ENCODE measurements around the gene SMOC1. TPM values are rescaled to one million over a fixed set of nuclear protein-coding genes. Genes with fewer than 3 reads are reported as not detected.

The SMOC1 gene
- total RNA-seq, 6 experiments from 2014 or later = not detected

DNA sequence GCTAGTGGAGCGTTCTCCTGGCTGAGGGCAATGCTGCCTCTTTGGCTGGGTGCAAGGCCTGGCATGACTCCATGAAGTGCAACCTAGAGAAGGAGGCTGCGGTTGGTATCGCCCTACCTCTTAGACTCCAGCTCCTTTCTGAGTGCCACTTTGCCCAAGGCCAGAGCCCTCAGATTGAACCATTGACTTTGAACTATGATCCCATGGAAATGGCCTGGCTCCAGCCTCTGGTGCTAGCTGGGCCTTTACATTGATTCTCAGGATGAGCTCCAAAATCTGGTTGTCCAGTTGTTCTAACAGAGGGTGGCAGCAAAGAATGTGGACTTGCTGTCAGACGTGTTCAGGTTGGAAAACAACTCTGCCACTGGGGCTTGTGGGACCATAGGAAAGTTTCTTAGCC lies 16.1 kb upstream of the SMOC1 start:
- no peaks in the 10 kb centered on the region for H3K36me3 Mint-ChIP-seq (ENCODE audit: low read depth)
- H3K27me3 Mint-ChIP-seq (ENCODE audit: insufficient read depth) = peaks cover 13% of the 10 kb centered on the region
- H3K4me3 Mint-ChIP-seq = no peak overlapping the region
- no peak for TF ChIP-seq CTCF (IDR thresholded peaks at IDR 0.05)
- no peak for DNase-seq
- no peak overlapping the region for H3K27ac Mint-ChIP-seq
- no peaks in the 10 kb centered on the region for H3K4me1 Mint-ChIP-seq (ENCODE audit: low read depth)
- H3K9me3 Mint-ChIP-seq = peaks cover 14% of the 10 kb centered on the region

DNA sequence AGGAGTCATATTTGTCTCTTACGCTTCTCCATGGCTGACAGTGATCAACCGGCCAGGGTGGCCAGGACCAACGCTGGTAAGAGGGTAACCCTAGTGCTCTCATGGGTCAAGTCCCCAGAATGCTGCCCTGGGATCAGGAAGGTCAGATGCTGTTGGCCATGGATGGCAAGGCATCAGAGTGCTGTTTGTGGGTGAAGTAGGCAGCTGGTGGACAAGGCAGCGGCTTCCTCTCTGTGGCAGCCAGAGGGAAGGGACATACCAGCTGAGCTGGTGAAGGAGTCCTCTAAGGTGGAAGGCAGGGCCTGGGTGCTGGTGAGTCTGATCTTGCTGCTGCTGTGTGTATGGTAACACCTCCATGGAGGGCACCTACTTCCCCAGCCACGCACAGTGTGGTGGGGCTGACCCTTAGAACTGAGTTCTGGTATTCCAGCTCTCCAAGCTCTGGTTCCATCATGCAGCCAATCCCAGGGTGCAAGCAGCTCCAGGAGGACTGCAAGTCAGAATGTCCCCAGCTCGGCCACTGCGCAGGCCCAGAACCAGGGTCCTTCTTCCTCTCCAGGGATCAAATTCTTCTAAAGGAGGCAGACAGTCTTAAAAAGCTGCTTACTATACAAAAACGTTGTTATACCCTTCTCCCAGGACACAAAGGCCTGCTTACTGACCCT lies 13.4 kb upstream of the SMOC1 start:
- Mint-ChIP-seq H3K4me3 (no peak overlapping the region), H3K27ac (no peak overlapping the region), H3K27me3 (ENCODE audit: insufficient read depth) (no peaks in the 10 kb centered on the region; the same call in none of the 2 replicates), H3K9me3 (peaks cover 14% of the 10 kb centered on the region), H3K4me1 (ENCODE audit: low read depth) (no peaks in the 10 kb centered on the region), H3K36me3 (ENCODE audit: low read depth) (no peaks in the 10 kb centered on the region)
- no peak for TF ChIP-seq CTCF (IDR thresholded peaks at IDR 0.05)
- DNase-seq = no peak

DNA sequence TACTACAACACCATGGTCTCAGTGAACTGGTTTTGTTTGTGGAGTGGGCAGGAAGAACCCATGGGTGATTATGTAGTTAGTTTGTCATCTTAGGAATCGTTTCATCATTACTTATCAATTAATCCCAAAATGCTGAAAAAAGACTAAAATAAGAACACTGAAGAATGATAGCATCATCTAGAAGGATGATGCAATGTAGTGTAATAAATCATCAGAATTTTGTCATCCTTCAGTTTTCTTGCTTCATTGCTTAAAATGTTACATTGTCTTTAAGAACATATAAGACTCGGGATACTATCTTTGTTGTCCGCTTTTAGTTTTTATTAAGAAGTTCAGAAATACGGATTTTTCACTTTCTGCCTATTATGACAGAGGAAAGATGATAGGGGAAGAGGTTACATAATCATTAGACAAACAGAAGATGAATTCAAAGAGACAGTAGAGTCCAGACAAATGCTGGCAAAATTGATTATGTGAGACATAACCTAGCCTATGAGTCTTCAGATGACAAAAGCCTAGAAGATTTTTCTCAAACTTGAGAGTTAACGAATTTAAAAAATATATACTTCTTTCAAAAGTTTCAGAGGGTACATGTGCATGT lies 10.8 kb upstream of the SMOC1 start:
- Mint-ChIP-seq H3K4me3 (no peak overlapping the region), H3K9me3 (peaks cover 14% of the 10 kb centered on the region), H3K36me3 (ENCODE audit: low read depth) (no peaks in the 10 kb centered on the region), H3K27me3 (ENCODE audit: insufficient read depth) (no peaks in the 10 kb centered on the region; the same call in none of the 2 replicates), H3K4me1 (ENCODE audit: low read depth) (no peaks in the 10 kb centered on the region), H3K27ac (no peak overlapping the region)
- DNase-seq = no peak
- TF ChIP-seq CTCF (IDR thresholded peaks at IDR 0.05) = no peak

- no peaks in the 10 kb centered on the region; the same call in none of the 2 replicates for H3K27me3 Mint-ChIP-seq (ENCODE audit: insufficient read depth)
- no peak overlapping the region for H3K4me3 Mint-ChIP-seq
- no peaks in the 10 kb centered on the region for H3K36me3 Mint-ChIP-seq (ENCODE audit: low read depth)
- TF ChIP-seq CTCF (IDR thresholded peaks at IDR 0.05) = no peak
- peaks cover under 1% of the 10 kb centered on the region; the same call in 1 of the 2 replicates for H3K9me3 Mint-ChIP-seq
- no peaks in the 10 kb centered on the region for H3K4me1 Mint-ChIP-seq (ENCODE audit: low read depth)
- no peak overlapping the region for H3K27ac Mint-ChIP-seq
- no peak for DNase-seq
Measured at GRCh38 chr14:69870613-69871012, 8.6 kb upstream of the SMOC1 start.

- peaks cover 7% of the 10 kb centered on the region for H3K27me3 Mint-ChIP-seq (ENCODE audit: insufficient read depth)
- no peak for TF ChIP-seq CTCF (IDR thresholded peaks at IDR 0.05)
- peak; percentile 53 for DNase-seq
- no peaks in the 10 kb centered on the region for H3K9me3 Mint-ChIP-seq
- H3K36me3 Mint-ChIP-seq (ENCODE audit: low read depth) = no peaks in the 10 kb centered on the region
- H3K27ac Mint-ChIP-seq = no peak overlapping the region
- no peaks in the 10 kb centered on the region for H3K4me1 Mint-ChIP-seq (ENCODE audit: low read depth)
- H3K4me3 Mint-ChIP-seq = no peak overlapping the region
Measured at GRCh38 chr14:69873877-69874780, 5.1 kb upstream of the SMOC1 start.

All from HFFc6 (cell line).